ENCODE measurements around the gene LRRC58. TPM values are rescaled to one million over a fixed set of nuclear protein-coding genes. Genes with fewer than 3 reads are reported as not detected.

Gene LRRC58
- polyA plus RNA-seq, 2 of the 4 experiments (the other 2 are of a cell fraction) = 14.8 to 29.9 TPM

- ChIA-PET CTCF (interaction anchor here (1.0 kb wide), 1 partner anchor 17 kb away, joined by 3 read pairs; no protein-coding TSS in a partner anchor), POLR2A (interaction anchor here (1.5 kb wide), 1 partner anchor 44 kb away, joined by 4 read pairs; the partner anchor contains the start of gene LRRC58)
- H3K9me3 ChIP-seq = no peaks in the 10 kb centered on the region
- 93% methylated on average over 4 of the region's 4 CpGs for WGBS (ENCODE audit: missing lambda C conversion rate)
- no peak overlapping the region for H3K4me2 ChIP-seq
- DNase-seq (ENCODE audit: low read depth in 1 of 2, low spot score in 1 of 2) (no peak), ATAC-seq (no peak), FAIRE-seq (no peak)
- TF ChIP-seq CBX2 (IDR thresholded peaks at IDR 0.05; ENCODE audit: borderline replicate concordance, low read depth) (no peak), ZFP36 (IDR thresholded peaks at IDR 0.05; ENCODE audit: borderline replicate concordance, partially characterized antibody) (no peak), EHMT2 (IDR thresholded peaks at IDR 0.05; ENCODE audit: low read depth) (no peak), RNF2 (IDR thresholded peaks at IDR 0.05; ENCODE audit: borderline replicate concordance, low read depth) (no peak), POLR2AphosphoS2 (conservative IDR thresholded peaks at IDR 0.05; ENCODE audit: low read length) (no peak), TP53 (CRISPR knock-in tag; IDR thresholded peaks at IDR 0.05) (no peak)
- peaks cover 3% of the 10 kb centered on the region; the same call in 1 of the 3 replicates for H3K4me1 ChIP-seq
- no peak overlapping the region for H3K4me3 ChIP-seq
- H3K27ac ChIP-seq = no peak overlapping the region
Measured at GRCh38 chr3:120304616-120305015, 44.5 kb downstream of the LRRC58 start.

DNA sequence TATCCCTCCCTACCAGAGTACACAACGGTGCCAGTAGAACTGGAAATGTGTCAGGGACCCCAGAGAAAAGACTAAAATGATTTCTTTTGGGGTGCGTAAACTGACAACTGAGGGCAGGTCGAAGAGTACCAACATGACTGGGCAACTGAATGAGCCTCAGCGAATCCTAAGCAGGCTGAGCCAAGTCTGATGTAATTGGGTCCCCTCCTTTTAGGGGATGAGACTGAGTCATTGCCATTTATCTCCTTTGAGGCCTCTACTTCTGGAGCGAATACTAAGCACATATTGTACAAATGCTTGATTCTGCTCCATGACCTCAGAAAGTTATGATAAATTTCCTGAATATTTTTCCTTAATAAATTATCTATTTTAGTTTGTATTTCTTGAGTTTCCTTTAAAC, 46.8 kb downstream of the LRRC58 start:
- TF ChIP-seq ZNF302 (CRISPR knock-in tag; IDR thresholded peaks at IDR 0.05) = no peak
- TF ChIP-seq PHF8 (IDR thresholded peaks at IDR 0.05; ENCODE audit: borderline replicate concordance, low read depth) = no peak
- TF ChIP-seq MYC (IDR thresholded peaks at IDR 0.05; ENCODE audit: borderline replicate concordance, low read length) = no peak
- no peak for TF ChIP-seq HES2 (IDR thresholded peaks at IDR 0.05)
- no peak for TF ChIP-seq RARB (CRISPR knock-in tag; IDR thresholded peaks at IDR 0.05)
- no peak for TF ChIP-seq SMC3 (IDR thresholded peaks at IDR 0.05)
- no peak for TF ChIP-seq CEBPB (IDR thresholded peaks at IDR 0.05)
- TF ChIP-seq CBX8 (IDR thresholded peaks at IDR 0.05) = no peak
- TF ChIP-seq EHMT2 (IDR thresholded peaks at IDR 0.05; ENCODE audit: low read depth) = no peak
- no peak for TF ChIP-seq ATOH8 (CRISPR knock-in tag; IDR thresholded peaks at IDR 0.05; ENCODE audit: low read depth)
- no peak for TF ChIP-seq FOSB (CRISPR knock-in tag; IDR thresholded peaks at IDR 0.05)
- ATAC-seq = no peak
- DNase-seq (ENCODE audit: low read depth in 1 of 2, low spot score in 1 of 2) = no peak
- ChIA-PET CTCF (no interaction called here), POLR2A (no interaction called here)
- no peak overlapping the region for H3K4me2 ChIP-seq
- no peaks in the 10 kb centered on the region for H3K9me3 ChIP-seq
- 79% methylated on average over 5 of the region's 5 CpGs for WGBS (ENCODE audit: missing lambda C conversion rate)
- no peak overlapping the region for H3K27ac ChIP-seq
- FAIRE-seq = no peak
- H3K4me3 ChIP-seq = no peak overlapping the region
- peaks cover 3% of the 10 kb centered on the region; the same call in 1 of the 3 replicates for H3K4me1 ChIP-seq

GRCh38 chr3:120300971-120301370, 48.2 kb downstream of the LRRC58 start:
- no peak overlapping the region for H3K4me2 ChIP-seq
- ATAC-seq = no peak
- H3K4me1 ChIP-seq = peaks cover 3% of the 10 kb centered on the region; the same call in 1 of the 3 replicates
- no peak overlapping the region for H3K27ac ChIP-seq
- DNase-seq (ENCODE audit: low read depth in 1 of 2, low spot score in 1 of 2) = no peak
- ChIA-PET POLR2A (interaction anchor here (0.7 kb wide), 1 partner anchor 48 kb away, joined by 3 read pairs; the partner anchor contains the start of gene LRRC58), CTCF (interaction anchor here (0.9 kb wide), 1 partner anchor 10 kb away, joined by 3 read pairs; no protein-coding TSS in a partner anchor)
- H3K4me3 ChIP-seq = no peak overlapping the region
- TF ChIP-seq CBX2 (IDR thresholded peaks at IDR 0.05; ENCODE audit: borderline replicate concordance, low read depth) (no peak), TFCP2L1 (CRISPR knock-in tag; IDR thresholded peaks at IDR 0.05) (no peak), FOSB (CRISPR knock-in tag; IDR thresholded peaks at IDR 0.05) (no peak), SREBF2 (IDR thresholded peaks at IDR 0.05) (no peak), HEYL (CRISPR knock-in tag; IDR thresholded peaks at IDR 0.05) (no peak), EHF (CRISPR knock-in tag; IDR thresholded peaks at IDR 0.05) (no peak), ATOH8 (CRISPR knock-in tag; IDR thresholded peaks at IDR 0.05; ENCODE audit: low read depth) (no peak), POLR2A (IDR thresholded peaks at IDR 0.05; ENCODE audit: low read length) (no peak), BHLHE40 (IDR thresholded peaks at IDR 0.05; ENCODE audit: low read depth, low read length) (no peak), JUN (IDR thresholded peaks at IDR 0.05) (no peak), PBX3 (IDR thresholded peaks at IDR 0.05) (no peak), USF2 (IDR thresholded peaks at IDR 0.05) (no peak), CEBPB (IDR thresholded peaks at IDR 0.05) (no peak), PHF8 (IDR thresholded peaks at IDR 0.05; ENCODE audit: borderline replicate concordance, low read depth) (no peak), TP53 (CRISPR knock-in tag; IDR thresholded peaks at IDR 0.05) (no peak), KDM1A (IDR thresholded peaks at IDR 0.05; ENCODE audit: low read depth) (no peak), ZFP36 (IDR thresholded peaks at IDR 0.05; ENCODE audit: borderline replicate concordance, partially characterized antibody) (no peak)
- TF ChIP-seq, protein P1, sequence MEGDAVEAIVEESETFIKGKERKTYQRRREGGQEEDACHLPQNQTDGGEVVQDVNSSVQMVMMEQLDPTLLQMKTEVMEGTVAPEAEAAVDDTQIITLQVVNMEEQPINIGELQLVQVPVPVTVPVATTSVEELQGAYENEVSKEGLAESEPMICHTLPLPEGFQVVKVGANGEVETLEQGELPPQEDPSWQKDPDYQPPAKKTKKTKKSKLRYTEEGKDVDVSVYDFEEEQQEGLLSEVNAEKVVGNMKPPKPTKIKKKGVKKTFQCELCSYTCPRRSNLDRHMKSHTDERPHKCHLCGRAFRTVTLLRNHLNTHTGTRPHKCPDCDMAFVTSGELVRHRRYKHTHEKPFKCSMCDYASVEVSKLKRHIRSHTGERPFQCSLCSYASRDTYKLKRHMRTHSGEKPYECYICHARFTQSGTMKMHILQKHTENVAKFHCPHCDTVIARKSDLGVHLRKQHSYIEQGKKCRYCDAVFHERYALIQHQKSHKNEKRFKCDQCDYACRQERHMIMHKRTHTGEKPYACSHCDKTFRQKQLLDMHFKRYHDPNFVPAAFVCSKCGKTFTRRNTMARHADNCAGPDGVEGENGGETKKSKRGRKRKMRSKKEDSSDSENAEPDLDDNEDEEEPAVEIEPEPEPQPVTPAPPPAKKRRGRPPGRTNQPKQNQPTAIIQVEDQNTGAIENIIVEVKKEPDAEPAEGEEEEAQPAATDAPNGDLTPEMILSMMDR (IDR thresholded peaks at IDR 0.05) = no peak
- FAIRE-seq = no peak
- H3K9me3 ChIP-seq = no peaks in the 10 kb centered on the region
- 50% methylated on average over 3 of the region's 3 CpGs for WGBS (ENCODE audit: missing lambda C conversion rate)

Measured in A549 (cell line).